NOMO-1 (cell line): Measurements from ENCODE around the gene SLC30A1.
A peak's percentile ranks its signal among the peaks of the same experiment; 100 is the strongest.
"Not testable (repeated sequence)": the region's sequence is repeated elsewhere in the genome, so short reads cannot be mapped to it uniquely, and the experiment has no call there.

Source experiments
- DNase-seq, 2 experiments: peaks; one replicate each; lab custom pipeline; 2025; ENCODE audit not compliant: unreplicated experiment in 2 of 2; lab: John Stamatoyannopoulos, UW

Gene SLC30A1

DNA sequence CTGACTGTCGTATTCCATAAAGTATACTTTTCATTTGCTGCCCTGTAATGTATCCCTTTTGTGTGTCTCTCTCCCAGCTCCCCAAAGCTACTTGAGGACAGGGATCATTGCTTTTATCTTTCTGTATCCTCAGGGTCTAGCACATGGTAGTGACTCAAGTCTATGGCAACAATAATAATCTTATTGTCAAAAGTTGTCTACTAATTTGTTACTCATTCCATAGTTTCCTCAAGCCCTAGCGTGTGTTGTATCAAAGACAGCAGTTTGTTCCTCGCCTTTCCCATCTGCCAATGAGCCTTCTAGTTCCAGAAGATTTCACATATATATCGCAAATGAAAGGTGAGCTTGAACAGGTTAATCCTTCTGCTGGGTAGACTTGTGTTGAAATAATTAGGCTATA, 9.8 kb upstream of the SLC30A1 start:
- no peak for DNase-seq

DNA sequence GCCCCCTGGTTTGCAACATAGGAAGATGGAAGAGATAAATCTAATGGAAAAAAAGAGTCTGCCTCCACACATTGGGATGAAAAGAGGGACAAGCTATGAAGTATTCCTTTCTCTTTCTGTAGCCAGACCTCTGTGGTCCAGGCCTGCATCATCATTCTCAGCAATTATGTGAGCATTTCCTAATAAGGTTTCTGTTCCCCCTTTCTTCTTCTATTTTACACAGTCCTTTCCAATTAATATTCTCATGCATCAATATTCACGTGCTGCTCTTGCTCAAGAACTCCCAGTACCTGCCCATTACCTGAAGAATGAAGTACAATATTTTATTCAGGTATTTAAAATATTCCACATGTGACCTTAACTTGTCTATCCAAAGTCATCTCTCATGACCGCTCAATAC, 8.2 kb upstream of the SLC30A1 start:
- DNase-seq: peak; percentile 32 to 87

GRCh38 chr1:211586538-211586937, 7.6 kb upstream of the SLC30A1 start:
- no peak for DNase-seq

DNA sequence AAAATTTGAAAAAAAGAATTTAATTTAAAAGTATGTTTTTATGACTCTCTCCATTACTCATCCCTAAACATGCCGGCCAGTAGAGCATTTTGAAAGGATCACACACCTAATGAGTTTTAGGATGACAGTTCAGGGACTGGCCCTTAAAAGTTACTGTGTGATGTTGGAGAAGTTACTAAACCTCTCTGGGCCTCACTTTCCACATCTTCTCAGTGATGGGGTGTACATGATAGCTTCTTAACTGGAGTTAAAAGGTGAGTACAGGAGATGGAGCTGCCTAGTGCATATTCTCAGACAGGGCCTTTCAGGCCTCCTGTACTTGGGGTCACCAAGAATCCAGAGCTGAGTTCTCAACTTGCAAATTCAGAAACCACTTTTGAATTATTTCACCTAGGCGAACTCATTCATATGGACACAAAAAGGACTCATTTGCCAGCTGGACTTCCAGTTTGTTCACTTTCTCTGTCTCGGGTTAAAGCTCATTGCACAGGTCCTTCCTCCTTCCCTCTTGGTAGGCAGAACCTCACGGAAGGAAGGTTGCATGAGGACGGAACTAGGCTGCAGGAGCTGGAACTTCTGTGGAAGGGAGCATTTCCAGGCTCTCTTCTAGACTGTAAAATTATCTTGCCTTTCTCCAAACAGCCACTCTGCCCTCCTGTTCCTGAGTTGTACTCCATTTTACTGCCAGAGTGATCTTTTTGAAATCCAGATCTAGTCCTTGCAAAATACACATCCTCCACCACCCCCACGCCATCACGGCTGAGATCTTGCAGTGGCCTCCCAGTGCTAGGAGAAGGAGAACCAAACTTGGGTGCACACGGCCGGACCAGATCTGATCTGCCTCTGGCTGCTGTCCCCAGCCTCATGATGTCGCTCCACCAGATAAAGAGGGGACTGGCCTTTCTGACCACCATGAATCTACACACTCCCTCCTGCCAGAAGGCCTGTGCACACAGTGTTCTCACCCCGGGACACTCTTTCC, 4.3 kb upstream of the SLC30A1 start:
- DNase-seq: peak in 1 of 2 experiments; percentile 18

GRCh38 chr1:211581526-211581925, 2.6 kb upstream of the SLC30A1 start:
- DNase-seq: no peak

GRCh38 chr1:211580303-211580687, 1.3 kb upstream of the SLC30A1 start:
- DNase-seq: no peak

GRCh38 chr1:211579440-211580302, 710 bp upstream of the SLC30A1 start:
- peak; percentile 78 to 81 for DNase-seq

DNA sequence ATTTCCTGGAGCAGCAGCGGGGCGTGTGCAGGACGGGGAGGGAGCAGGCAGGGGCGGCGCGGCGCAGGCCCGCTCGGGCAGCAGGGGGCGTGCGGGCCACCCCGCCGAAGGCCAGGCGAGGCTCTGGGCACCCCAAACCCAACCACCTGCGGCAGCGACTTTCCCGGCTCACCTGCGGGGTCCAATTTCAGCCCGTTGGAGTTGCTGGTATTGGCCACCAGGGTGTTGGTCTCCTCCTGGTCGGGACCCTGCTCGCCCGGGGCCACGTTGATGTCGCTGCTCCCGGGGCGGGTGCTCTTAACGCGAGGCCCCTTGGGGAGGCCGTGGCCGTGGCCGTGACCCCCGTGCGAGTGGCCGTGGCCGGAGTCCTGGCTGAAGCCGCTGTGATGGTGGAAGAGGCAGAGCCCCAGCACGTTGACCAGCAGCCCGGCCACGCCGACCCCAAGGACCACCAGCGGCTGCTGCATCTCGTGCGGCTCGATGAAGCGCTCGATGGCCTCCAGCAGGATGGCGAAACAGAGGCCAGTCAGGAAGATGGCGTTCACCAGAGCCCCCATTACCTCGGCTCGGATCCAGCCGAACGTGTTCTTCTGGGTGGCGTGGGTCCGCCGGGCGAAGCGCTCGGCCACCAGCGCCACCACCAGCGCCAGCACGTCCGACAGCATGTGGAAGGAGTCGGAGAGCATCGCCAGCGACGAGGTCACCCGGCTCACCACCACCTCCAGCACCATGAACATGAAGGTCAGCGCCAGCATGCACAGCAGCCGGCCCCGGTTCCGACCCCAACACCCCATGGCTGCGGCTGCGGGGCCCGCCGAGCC, 932 bp downstream of the SLC30A1 start:
- peak; percentile 57 to 86 for DNase-seq

GRCh38 chr1:211577277-211577818, 1.6 kb downstream of the SLC30A1 start:
- DNase-seq: no peak

- DNase-seq: no peak
Observed at GRCh38 chr1:211576717-211577116, 2.2 kb downstream of the SLC30A1 start.

- no peak for DNase-seq
Observed at GRCh38 chr1:211574705-211575104, 4.3 kb downstream of the SLC30A1 start.

DNA sequence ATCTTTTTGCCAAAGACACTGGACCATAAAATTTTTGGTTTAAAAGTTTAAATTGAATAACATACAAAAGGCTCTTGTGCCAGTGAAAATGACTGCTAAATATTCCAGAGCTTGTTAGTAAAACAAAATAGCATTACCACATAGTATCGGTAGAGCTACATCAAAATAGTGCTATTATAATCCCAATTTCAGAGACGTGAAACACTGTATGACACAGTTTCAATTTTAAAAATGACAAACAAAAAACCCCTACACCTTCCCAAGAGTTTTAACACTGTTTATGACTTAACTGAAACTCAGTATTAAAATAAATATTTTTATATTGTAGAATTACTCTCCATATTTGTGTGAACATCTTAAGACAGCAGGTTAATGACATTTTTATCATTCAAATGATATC, 7.0 kb downstream of the SLC30A1 start:
- no peak for DNase-seq

GRCh38 chr1:211570378-211570777, 8.6 kb downstream of the SLC30A1 start:
- DNase-seq: not testable (repeated sequence)

GRCh38 chr1:211566431-211567025, 12.4 kb downstream of the SLC30A1 start:
- no peak for DNase-seq

DNA sequence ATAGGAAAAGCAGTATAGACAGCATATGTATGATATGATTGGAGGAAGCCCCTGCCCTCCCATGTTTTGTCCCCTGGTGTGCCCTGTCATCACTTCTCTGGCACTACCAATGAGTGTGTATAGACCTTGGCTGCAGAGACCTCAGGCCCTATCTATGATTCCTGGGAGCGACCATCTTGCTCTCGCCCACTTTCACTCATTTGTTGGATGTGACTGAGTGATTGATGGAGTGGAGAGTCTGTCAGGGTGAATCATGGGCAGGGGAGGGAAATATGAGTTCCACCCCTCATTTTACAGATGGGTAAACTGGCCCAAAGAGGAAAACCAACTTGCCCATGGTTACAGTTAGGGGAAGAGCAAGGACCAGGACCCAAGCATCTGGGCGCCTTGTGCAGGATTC, 14.9 kb downstream of the SLC30A1 start:
- DNase-seq: no peak

GRCh38 chr1:211559222-211560010, 19.5 kb downstream of the SLC30A1 start:
- DNase-seq: no peak

GRCh38 chr1:211557894-211558625, 20.9 kb downstream of the SLC30A1 start:
- DNase-seq: no peak

- DNase-seq: no peak
Observed at GRCh38 chr1:211553549-211553948, 25.4 kb downstream of the SLC30A1 start.
